ENCODE data around the gene NDUFS4.

Gene NDUFS4

GRCh38 chr5:53568871-53569270 lies 8.4 kb downstream of the NDUFS4 start:
- TF ChIP-seq, protein P1, sequence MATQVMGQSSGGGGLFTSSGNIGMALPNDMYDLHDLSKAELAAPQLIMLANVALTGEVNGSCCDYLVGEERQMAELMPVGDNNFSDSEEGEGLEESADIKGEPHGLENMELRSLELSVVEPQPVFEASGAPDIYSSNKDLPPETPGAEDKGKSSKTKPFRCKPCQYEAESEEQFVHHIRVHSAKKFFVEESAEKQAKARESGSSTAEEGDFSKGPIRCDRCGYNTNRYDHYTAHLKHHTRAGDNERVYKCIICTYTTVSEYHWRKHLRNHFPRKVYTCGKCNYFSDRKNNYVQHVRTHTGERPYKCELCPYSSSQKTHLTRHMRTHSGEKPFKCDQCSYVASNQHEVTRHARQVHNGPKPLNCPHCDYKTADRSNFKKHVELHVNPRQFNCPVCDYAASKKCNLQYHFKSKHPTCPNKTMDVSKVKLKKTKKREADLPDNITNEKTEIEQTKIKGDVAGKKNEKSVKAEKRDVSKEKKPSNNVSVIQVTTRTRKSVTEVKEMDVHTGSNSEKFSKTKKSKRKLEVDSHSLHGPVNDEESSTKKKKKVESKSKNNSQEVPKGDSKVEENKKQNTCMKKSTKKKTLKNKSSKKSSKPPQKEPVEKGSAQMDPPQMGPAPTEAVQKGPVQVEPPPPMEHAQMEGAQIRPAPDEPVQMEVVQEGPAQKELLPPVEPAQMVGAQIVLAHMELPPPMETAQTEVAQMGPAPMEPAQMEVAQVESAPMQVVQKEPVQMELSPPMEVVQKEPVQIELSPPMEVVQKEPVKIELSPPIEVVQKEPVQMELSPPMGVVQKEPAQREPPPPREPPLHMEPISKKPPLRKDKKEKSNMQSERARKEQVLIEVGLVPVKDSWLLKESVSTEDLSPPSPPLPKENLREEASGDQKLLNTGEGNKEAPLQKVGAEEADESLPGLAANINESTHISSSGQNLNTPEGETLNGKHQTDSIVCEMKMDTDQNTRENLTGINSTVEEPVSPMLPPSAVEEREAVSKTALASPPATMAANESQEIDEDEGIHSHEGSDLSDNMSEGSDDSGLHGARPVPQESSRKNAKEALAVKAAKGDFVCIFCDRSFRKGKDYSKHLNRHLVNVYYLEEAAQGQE (IDR thresholded peaks at IDR 0.05; ENCODE audit: insufficient read depth in 1 of 2, low read depth in 2 of 2, low read length in 2 of 2): no peak
- TF ChIP-seq POLR2AphosphoS5 (IDR thresholded peaks at IDR 0.05; ENCODE audit: low read depth, low read length) (no peak), FOXP2 (optimal IDR thresholded peaks at IDR 0.05; ENCODE audit: borderline replicate concordance, extremely low read depth, extremely low read length, insufficient read depth) (no peak), TAF1 (IDR thresholded peaks at IDR 0.05; ENCODE audit: borderline replicate concordance, insufficient read depth, low read length) (no peak), SIN3A (IDR thresholded peaks at IDR 0.05; ENCODE audit: borderline replicate concordance, insufficient read depth, low read length) (no peak)

DNA sequence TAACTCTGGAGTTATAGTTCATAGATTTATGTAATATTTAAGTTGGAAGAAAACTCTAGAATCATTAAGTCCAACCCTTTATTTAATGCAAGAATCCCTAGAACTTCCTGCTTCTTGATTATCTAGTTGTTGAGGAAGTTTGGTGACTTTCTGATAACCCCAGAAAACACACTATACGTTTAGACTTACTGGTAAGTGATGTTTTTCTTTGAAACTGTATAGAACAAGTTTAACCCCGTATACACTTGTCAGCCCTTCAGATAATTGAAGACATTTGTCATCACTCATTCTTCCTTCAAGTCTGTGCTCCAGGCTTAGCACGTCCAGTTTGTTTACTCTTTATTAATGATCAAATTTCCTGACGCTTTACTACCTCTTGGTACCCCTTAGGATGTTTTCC lies 9.0 kb downstream of the NDUFS4 start:
- TF ChIP-seq TAF1 (IDR thresholded peaks at IDR 0.05; ENCODE audit: borderline replicate concordance, insufficient read depth, low read length) (no peak), SIN3A (IDR thresholded peaks at IDR 0.05; ENCODE audit: borderline replicate concordance, insufficient read depth, low read length) (no peak), FOXP2 (optimal IDR thresholded peaks at IDR 0.05; ENCODE audit: borderline replicate concordance, extremely low read depth, extremely low read length, insufficient read depth) (no peak), POLR2AphosphoS5 (IDR thresholded peaks at IDR 0.05; ENCODE audit: low read depth, low read length) (no peak)
- TF ChIP-seq, protein P1 (IDR thresholded peaks at IDR 0.05; ENCODE audit: insufficient read depth in 1 of 2, low read depth in 2 of 2, low read length in 2 of 2): no peak

DNA sequence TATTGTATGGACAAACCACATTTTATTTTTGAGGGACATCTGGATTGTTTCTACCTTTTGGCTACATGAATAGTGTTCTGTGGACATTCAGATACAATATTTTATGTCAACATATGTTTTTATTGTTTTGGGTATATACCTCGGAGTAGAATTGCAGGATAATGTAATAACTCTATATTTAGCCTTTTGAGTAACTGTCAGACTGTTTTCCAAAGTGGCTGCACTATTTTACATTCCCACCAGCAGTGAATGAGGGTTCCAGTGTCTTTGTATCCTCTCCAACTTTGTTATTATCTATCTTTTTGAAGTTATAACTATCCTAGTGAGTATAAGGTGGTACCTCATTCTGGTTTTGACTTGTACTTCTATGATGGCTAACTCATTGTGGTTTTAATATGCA lies 11.0 kb downstream of the NDUFS4 start:
- TF ChIP-seq FOXP2 (optimal IDR thresholded peaks at IDR 0.05; ENCODE audit: borderline replicate concordance, extremely low read depth, extremely low read length, insufficient read depth): no peak
- TF ChIP-seq, protein P1 (IDR thresholded peaks at IDR 0.05; ENCODE audit: insufficient read depth in 1 of 2, low read depth in 2 of 2, low read length in 2 of 2): no peak

DNA sequence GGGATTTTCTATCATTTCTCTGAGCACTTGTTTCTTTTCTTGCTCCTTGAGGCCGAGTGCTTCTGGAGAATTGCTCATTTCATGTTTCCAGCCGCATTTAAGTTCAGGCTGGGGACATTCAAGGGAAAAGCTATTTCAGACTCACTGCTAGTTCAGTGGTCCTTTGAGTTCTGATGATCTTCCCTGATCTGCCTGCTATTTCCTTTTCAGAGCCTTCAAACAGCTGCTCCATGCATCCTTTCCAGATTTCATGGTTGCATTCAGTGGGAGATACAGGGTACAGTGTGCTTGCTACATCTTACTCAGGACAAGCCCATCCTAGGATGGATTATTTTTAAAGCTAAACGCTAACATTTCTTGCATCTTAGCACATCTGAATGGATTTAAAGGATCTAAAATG lies 14.7 kb downstream of the NDUFS4 start:
- TF ChIP-seq, protein P1 (IDR thresholded peaks at IDR 0.05; ENCODE audit: insufficient read depth in 1 of 2, low read depth in 2 of 2, low read length in 2 of 2): no peak
- TF ChIP-seq TAF1 (IDR thresholded peaks at IDR 0.05; ENCODE audit: borderline replicate concordance, insufficient read depth, low read length): no peak
- no peak for TF ChIP-seq SIN3A (IDR thresholded peaks at IDR 0.05; ENCODE audit: borderline replicate concordance, insufficient read depth, low read length)
- TF ChIP-seq FOXP2 (optimal IDR thresholded peaks at IDR 0.05; ENCODE audit: borderline replicate concordance, extremely low read depth, extremely low read length, insufficient read depth): no peak
- TF ChIP-seq POLR2AphosphoS5 (IDR thresholded peaks at IDR 0.05; ENCODE audit: low read depth, low read length): no peak

- no peak for TF ChIP-seq TAF1 (IDR thresholded peaks at IDR 0.05; ENCODE audit: borderline replicate concordance, insufficient read depth, low read length)
- TF ChIP-seq FOXP2 (optimal IDR thresholded peaks at IDR 0.05; ENCODE audit: borderline replicate concordance, extremely low read depth, extremely low read length, insufficient read depth): no peak
- TF ChIP-seq, protein P1 (IDR thresholded peaks at IDR 0.05; ENCODE audit: insufficient read depth in 1 of 2, low read depth in 2 of 2, low read length in 2 of 2): no peak
- no peak for TF ChIP-seq SIN3A (IDR thresholded peaks at IDR 0.05; ENCODE audit: borderline replicate concordance, insufficient read depth, low read length)
- no peak for TF ChIP-seq POLR2AphosphoS5 (IDR thresholded peaks at IDR 0.05; ENCODE audit: low read depth, low read length)
Measured at GRCh38 chr5:53575831-53576230, 15.4 kb downstream of the NDUFS4 start.
